BJ (cell line): ENCODE data around the gene SNX33. TPM values are rescaled to one million over a fixed set of nuclear protein-coding genes. Genes with fewer than 3 reads are reported as not detected.

Experiments used
- CTCF ChIA-PET: fragments of 350-600 bp; formaldehyde crosslinking; extraction: SDS; loops from one replicate; lab custom pipeline; 2021; ENCODE audit warnings: antibody characterized with exemption, inconsistent platforms; lab: Yijun Ruan, JAX
- POLR2A ChIA-PET: fragments of 300-600 bp; sonication (Branson Sonifier 250); formaldehyde crosslinking; extraction: SDS; loops from one replicate; lab custom pipeline; 2021; ENCODE audit warnings: antibody characterized with exemption; lab: Charles Lee
- DNase-seq: peaks from one replicate; pipeline ENCODE4 v3.0.0-alpha.2; 2011; ENCODE audit warnings: low read depth
- H3K27me3 ChIP-seq: 2 replicates; pipeline ENCODE4 v1.6.0; 2011; ENCODE audit warnings: low read length; ENCODE audit not compliant: control insufficient read depth, insufficient read depth
- H3K36me3 ChIP-seq: 2 replicates; pipeline ENCODE4 v1.5.1; 2011; ENCODE audit warnings: low read length; ENCODE audit not compliant: control insufficient read depth, insufficient read depth
- H3K4me3 ChIP-seq: 2 replicates; pipeline ENCODE4 v1.5.1; 2011; ENCODE audit warnings: low read depth, mild to moderate bottlenecking, control low read depth, low read length
- polyA plus RNA-seq: library from polyadenylated mRNA; depleted of rRNA; stranded (reverse); fragments of >200 nt; gene quantifications from 2 replicates; pipeline ENCODE4 v1.2.3, GENCODE V29; 2011
- TF ChIP-seq, protein P1 (sequence below): IDR thresholded peaks from 2 replicates; pipeline ENCODE4 v1.5.1; 2011; ENCODE audit warnings: low read depth, mild to moderate bottlenecking, control low read depth, inconsistent platforms, low read length, moderate library complexity; ENCODE audit not compliant: insufficient read depth

Gene SNX33
- polyA plus RNA-seq, 1 experiment: 23.5 TPM

DNA sequence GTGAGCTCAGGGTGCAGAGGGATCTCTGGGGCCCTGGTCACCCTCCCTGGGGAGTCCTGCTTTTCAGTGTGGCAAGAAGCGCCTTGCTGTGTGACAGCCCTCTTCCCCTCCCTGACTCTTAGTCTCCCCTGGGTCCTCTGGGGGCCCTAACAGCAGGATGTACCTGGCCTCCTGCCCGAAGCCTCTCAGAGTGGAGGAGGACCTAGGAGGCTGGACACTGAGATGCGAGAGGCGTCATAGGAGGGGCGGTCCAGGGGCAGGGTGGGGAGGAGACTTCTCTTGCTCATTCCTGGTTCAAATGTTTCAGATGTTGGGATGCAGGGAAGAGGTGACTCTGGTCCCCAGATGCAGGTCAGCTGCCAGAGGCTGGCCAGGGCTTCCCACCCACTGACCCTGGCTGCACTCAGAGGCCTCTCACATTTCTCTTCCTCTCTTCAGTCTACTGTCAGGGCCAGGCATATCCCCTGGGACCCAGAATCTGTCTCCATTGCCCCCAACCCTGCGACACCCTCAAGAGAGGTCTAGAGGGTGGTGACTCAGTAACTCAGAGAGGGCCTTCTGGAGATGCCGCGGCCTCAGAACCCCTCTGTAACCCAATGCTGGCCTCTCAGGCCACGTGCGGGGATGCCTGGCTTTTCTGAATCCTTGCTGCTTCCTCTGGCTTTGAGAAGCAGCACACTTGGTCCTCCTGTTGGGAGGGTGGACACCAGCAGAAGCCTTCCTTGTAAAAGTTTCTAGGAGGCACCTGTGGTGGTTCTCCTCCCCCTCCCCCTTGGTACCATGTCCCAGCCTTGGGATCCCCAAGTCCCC is 25.9 kb downstream of the SNX33 start:
- H3K36me3 ChIP-seq: peaks cover 19% of the 10 kb centered on the region
- H3K27me3 ChIP-seq: no peaks in the 10 kb centered on the region
- DNase-seq: peak; percentile 31
- POLR2A ChIA-PET: no interaction called here
- TF ChIP-seq, protein P1, sequence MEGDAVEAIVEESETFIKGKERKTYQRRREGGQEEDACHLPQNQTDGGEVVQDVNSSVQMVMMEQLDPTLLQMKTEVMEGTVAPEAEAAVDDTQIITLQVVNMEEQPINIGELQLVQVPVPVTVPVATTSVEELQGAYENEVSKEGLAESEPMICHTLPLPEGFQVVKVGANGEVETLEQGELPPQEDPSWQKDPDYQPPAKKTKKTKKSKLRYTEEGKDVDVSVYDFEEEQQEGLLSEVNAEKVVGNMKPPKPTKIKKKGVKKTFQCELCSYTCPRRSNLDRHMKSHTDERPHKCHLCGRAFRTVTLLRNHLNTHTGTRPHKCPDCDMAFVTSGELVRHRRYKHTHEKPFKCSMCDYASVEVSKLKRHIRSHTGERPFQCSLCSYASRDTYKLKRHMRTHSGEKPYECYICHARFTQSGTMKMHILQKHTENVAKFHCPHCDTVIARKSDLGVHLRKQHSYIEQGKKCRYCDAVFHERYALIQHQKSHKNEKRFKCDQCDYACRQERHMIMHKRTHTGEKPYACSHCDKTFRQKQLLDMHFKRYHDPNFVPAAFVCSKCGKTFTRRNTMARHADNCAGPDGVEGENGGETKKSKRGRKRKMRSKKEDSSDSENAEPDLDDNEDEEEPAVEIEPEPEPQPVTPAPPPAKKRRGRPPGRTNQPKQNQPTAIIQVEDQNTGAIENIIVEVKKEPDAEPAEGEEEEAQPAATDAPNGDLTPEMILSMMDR: no peak
- CTCF ChIA-PET: interaction anchor here (0.7 to 3.8 kb wide), 11 partner anchors 10 to 165 kb away, joined by 3 to 18 read pairs (median 4); partner anchors contain the start of genes IMP3 and SNX33
- H3K4me3 ChIP-seq: no peak overlapping the region

DNA sequence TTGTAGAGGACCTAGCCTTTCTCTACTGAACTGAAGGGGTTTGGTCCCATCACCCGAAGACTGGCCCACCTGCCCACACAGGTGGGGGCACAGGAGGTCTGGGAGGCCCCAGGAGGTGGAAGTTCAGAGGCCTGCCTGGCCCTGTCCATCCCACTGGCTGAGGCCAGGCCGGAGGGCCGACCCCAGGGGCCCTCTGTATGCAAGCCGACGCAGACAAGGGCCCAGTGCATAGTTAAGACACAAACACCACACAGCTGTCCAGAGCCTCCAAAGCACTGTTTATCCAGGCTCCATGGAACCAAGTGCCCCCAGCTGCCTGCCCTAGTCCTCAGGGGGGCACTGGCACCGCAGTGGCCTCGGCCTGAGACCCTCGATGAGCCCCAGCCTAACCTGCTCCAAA is 26.7 kb downstream of the SNX33 start:
- peaks cover 19% of the 10 kb centered on the region for H3K36me3 ChIP-seq
- TF ChIP-seq, protein P1: no peak
- CTCF ChIA-PET: interaction anchor here (1.0 to 3.8 kb wide), 6 partner anchors 9 to 166 kb away, joined by 4 to 18 read pairs (median 5); partner anchors contain the start of gene IMP3
- DNase-seq: no peak
- H3K4me3 ChIP-seq: no peak overlapping the region
- H3K27me3 ChIP-seq: no peaks in the 10 kb centered on the region
- POLR2A ChIA-PET: no interaction called here

DNA sequence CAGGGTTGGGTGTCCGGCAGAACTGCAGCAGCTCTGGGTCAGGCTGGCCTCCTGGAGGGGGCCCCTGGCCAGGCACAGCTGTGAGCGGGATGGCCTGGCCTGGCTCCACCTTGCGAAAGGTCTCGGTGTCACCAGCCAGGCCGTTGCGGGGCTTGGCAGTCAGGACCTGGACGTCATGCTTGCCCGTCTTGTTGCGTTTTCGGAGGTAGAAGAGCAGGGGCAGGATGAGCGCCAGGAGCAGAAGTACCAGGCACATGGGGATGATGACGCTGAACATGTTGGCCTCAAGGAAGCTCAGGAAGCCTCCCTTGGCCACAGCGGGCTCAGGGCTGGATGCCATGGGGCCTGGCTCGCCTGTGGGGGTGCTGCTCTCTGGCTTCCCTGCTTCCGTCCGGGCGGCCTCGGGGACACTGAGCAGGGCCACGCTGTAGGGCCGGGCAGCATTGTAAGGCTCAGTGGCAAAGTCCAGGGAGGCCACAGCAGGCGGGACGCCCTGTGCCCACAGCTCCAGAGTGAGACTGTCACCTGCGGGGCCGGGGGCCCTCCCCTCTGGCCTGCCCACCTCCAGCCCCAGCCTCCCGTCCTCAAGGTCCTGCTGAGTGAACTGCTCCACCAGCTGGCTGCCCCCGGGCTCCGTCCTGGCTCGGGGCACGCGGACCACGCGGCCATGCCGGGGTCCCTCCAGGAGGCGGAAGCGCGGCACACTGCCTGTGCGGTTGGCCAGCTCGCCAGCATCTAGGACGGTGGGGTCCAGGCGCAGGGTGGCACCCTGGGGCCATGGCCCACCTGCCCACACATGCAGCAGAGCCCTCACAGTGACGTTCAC is 28.1 kb downstream of the SNX33 start:
- Histone ChIP-seq H3K27me3 (no peaks in the 10 kb centered on the region), H3K4me3 (no peak overlapping the region), H3K36me3 (peaks cover 22% of the 10 kb centered on the region)
- no peak for DNase-seq
- POLR2A ChIA-PET: interaction anchor here (1.2 kb wide), 1 partner anchor 15 kb away, joined by 3 read pairs; no protein-coding TSS in a partner anchor
- CTCF ChIA-PET: interaction anchor here (0.8 to 2.9 kb wide), 6 partner anchors 10 to 167 kb away, joined by 3 to 17 read pairs (median 4); partner anchors contain the start of gene IMP3
- TF ChIP-seq, protein P1: no peak

DNA sequence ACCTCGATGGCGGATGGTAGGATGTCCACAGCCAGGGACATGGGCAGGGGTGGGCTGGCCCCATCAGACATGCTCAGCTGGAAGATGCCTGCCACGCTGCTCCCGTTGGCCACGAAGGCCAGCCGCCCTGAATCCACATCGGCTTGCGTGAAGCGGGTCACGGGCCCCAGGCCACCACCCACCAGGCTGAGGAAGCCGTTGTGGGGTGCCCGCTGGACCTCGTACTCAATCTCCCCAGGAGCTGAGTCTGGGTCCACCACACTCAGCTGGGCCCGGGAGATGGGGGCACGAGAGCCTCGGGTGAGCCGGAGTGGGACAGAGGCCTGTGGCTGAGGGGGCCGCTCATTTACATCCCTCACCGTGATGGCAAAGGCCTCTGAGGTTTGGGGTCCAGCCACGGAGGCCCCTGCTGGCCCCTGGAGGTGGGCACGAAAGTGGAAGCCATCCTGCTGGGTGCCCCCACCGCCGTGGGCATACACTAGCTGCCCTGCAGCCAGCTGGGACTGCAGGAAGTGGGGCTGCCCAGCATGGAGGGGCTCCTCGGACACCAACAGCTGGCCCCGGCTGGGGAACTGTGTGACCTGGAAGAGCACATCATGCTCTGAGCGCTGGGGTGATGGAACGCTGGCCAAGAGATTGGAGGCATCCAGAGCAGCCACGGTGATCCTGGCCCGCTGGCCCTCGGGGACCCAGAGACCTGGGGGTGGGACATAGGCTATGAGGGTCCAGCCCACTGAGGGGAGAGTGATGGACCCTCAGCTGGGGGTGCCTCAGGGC is 29.2 kb downstream of the SNX33 start:
- Histone ChIP-seq H3K27me3 (no peaks in the 10 kb centered on the region), H3K4me3 (no peak overlapping the region), H3K36me3 (peaks cover 22% of the 10 kb centered on the region)
- ChIA-PET CTCF (interaction anchor here (0.7 to 2.9 kb wide), 8 partner anchors 8 to 125 kb away, joined by 3 to 17 read pairs (median 4); partner anchors contain the start of gene SNX33), POLR2A (no interaction called here)
- DNase-seq: no peak
- TF ChIP-seq, protein P1: no peak
